Measurements from ENCODE around the gene CSF1.

The CSF1 gene

GRCh38 chr1:109923946-109924275 lies 13.3 kb downstream of the CSF1 start:
- no peak for DNase-seq

- no peak for DNase-seq
These were observed 13.7 kb downstream of the CSF1 start for GRCh38 chr1:109924316-109924715.

DNA sequence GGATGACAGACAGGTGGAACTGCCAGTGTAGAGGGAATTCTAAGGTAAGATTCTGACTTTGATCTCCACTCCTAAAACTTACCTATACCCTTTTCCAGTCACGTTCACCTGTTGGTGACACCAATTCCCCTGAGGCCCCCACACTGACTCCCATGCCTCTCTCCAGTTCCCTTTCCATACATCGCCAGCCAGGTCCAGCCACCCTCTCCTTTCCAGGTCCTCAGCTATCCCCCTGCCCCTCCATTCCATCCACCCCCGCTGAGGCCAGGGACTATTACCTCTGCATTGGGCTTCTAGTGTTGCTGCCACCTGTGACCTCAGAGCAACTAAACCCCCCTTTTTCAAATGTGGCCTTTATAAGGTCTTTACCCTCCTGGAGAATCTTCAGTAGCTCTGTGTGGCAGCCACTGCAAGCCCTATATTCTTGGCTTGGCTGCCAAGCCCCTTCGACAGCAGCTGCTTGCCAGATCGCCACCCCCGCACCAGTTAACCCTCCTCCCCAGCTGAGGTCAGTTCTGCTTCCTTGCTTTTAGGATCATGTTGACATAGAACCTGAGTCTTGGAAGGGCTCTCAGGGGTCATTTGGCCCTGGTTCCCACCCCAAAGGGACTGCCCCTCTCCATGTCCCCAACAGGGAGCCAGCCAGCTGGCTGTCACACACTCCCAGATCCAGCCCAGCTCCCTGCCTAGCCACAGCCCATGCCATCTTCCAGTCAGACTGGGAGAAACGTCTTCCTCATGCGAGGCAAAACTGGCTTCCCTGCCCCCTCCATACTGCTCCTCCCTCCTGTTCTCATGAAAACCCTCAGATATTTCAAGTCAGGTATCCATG lies 14.7 kb downstream of the CSF1 start:
- DNase-seq, result no peak

GRCh38 chr1:109926662-109927300 lies 16.1 kb downstream of the CSF1 start:
- no peak for DNase-seq

GRCh38 chr1:109927356-109927755 lies 16.7 kb downstream of the CSF1 start:
- no peak for DNase-seq

GRCh38 chr1:109927911-109928321 lies 17.3 kb downstream of the CSF1 start:
- DNase-seq, result no peak

GRCh38 chr1:109928591-109929111 lies 18.0 kb downstream of the CSF1 start:
- DNase-seq, result no peak

DNA sequence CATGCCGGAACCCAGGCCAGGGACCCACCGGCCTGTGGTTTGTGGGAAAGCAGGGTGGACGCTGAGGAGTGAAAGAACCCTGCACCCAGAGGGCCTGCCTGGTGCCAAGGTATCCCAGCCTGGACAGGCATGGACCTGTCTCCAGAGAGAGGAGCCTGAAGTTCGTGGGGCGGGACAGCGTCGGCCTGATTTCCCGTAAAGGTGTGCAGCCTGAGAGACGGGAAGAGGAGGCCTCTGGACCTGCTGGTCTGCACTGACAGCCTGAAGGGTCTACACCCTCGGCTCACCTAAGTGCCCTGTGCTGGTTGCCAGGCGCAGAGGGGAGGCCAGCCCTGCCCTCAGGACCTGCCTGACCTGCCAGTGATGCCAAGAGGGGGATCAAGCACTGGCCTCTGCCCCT lies 18.5 kb downstream of the CSF1 start:
- no peak for DNase-seq

- DNase-seq, result no peak
These were observed 19.1 kb downstream of the CSF1 start for GRCh38 chr1:109929588-109930251.

DNA sequence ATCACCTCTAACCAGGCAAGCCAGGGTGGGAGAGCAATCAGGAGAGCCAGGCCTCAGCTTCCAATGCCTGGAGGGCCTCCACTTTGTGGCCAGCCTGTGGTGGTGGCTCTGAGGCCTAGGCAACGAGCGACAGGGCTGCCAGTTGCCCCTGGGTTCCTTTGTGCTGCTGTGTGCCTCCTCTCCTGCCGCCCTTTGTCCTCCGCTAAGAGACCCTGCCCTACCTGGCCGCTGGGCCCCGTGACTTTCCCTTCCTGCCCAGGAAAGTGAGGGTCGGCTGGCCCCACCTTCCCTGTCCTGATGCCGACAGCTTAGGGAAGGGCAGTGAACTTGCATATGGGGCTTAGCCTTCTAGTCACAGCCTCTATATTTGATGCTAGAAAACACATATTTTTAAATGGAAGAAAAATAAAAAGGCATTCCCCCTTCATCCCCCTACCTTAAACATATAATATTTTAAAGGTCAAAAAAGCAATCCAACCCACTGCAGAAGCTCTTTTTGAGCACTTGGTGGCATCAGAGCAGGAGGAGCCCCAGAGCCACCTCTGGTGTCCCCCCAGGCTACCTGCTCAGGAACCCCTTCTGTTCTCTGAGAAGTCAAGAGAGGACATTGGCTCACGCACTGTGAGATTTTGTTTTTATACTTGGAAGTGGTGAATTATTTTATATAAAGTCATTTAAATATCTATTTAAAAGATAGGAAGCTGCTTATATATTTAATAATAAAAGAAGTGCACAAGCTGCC lies 19.8 kb downstream of the CSF1 start:
- DNase-seq, result no peak

DNA sequence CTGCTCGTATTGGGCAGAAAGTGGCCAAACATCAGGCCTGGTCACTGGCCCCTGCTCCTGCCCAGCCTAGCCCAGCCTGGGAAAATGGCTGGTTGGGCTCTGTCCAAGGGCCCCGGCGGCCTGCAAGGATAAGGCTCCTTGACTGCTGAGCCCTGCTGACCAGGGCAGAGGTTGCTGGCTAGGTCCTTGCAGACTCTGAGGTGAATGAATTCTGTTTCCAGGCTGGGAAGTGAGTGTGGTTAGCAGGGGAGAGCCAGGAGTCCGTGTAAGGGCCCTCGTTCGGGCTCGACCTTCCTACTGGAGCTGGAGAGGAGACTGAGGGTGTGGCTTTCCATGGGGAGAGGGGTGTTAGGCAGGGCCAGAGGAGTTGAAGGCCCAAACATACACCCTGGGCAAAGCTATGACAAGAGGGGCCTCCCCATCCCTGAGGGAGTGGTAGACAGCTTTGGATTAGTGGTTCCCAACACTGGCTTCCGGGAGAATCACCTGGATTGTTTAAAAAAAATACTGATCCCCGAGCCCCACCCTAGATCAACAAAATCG lies 20.6 kb downstream of the CSF1 start:
- no peak for DNase-seq

- DNase-seq, result no peak
These were observed 21.4 kb downstream of the CSF1 start for GRCh38 chr1:109931911-109932636.

DNA sequence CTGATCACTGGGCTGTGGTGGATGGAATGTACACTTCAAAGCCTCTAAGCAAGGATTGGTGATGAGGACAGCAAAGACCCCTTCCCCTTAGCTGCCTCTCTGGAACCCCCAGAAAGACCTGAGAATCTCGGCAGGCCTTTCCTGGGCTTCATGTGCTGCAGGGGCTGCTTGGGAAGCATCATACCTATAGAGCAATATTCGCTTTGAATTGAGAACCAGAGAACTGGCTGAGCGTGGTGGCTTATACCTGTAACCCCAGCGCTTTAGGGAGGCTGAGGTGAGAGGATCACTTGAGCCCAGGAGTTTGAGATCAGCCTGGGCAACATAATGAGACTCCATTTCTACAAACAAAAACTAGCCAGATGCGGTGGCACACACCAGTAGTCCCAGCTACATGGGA lies 22.0 kb downstream of the CSF1 start:
- no peak for DNase-seq

DNA sequence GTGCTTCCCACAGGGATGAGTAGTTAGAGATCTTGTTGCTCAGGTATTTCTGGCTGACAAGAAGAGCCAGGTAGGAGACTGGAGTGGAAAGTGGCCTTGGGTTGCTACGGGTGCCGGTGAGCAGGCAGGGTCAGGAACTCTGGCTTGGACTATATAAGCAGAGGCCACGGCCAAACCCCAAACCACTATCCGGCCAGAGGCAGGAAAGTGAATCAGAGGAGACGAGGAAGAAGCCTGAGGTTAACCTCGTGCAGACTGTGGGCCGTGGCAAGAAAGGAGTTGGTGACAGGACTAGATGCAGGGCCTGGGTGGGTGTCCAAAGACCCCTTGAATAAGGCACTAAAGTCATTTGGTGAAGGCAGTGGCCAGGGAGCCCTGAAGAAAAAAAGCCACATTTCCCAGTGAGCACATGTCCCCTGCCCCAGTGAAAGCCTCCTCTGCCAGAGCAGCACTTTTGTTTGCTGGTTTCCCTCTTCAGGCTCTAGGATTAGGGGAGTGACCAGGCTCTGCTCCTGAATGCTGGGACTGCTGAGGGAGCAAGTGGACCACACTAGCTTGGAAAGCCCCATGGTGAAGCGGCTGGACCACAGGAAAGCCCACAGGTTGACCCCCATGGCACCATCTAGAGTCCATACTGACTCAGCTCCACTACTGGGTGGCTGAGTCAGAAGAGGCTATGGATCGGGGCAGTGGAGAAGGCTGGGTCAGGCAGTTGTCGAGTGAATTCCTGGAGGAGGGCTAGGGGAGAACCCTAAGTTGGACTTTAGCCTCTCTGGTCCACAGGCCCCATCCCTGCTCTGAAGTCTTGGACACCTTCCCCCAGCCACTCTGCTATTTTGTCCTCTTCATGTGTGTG lies 23.4 kb downstream of the CSF1 start:
- DNase-seq, result no peak

DNA sequence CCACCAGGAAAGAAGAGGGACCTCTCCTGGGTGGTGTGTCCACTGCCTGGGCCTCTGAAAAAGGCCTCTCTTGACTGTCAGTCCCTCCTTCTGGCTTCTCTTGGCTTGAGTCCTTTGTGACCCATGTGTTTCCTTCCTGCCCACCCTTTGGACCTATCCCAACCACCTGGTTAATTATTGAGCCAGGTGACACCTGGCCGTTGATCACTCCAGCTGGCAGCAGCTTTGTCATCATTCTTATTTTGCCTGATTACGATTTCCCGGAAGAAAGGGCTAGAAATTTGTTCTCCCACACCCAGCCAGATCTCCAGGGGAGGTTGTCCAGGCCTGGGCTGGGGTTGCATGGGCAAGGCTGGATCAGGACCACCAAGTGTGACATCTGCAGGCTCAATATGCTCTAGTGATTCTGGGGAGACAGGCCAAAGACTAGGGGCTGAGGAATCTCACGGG lies 24.8 kb downstream of the CSF1 start:
- no peak for DNase-seq

DNA sequence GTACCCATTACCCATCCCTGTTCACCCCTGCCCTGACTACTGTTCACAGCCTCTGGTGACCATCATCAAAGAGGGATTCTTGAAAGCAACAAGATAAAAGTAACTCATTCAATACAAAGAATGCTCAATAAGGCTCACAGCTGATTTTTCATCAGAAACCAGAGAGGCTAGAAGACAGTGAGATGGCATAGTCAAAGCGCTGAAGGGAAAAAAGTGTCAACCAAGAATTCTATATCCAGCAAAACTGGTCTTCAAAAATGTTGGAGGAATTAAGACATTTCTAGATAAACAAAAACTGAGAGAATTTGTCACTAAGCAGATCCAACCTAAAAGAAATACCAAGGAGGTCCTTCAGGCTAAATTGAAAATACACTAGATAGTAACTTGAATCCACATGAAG lies 27.1 kb downstream of the CSF1 start:
- DNase-seq, result no peak

- DNase-seq, result no peak
These were observed 27.9 kb downstream of the CSF1 start for GRCh38 chr1:109938556-109938955.

- no peak for DNase-seq
These were observed 31.8 kb downstream of the CSF1 start for GRCh38 chr1:109942434-109942833.

GRCh38 chr1:109944541-109944940 lies 33.9 kb downstream of the CSF1 start:
- no peak for DNase-seq

DNA sequence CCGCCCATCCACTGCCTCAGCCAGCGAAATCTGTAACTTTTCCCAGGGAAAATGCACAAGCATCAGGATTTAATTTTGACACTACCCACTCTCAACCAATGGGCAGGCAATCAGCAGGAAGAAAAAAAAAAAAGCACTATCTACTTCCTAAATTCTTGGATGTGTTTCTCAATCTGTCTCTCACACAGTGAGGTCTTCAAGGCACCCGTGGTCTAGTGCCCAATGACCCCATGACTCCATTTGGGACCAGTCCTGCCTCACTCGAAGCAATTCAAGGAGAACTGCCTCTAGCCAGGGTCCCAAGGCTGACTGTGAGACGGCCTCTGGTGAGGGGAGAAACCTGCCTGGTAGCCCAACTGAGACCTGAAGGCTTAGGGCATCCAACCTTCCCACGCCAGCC lies 35.9 kb downstream of the CSF1 start:
- DNase-seq, result no peak

Data from activated T-cell treated with anti-CD3 and anti-CD28 coated beads, Interleukin-2, amount 50 U/mL, for 1 hour (primary cell).